Osteoblast (primary cell): ENCODE measurements around the gene EFNA5. TPM values are rescaled to one million over a fixed set of nuclear protein-coding genes. Genes with fewer than 3 reads are reported as not detected.

Experiments used
- DNase-seq: peaks from one replicate; pipeline ENCODE4 v3.0.0; 2011; ENCODE audit warnings: low spot score, mixed read lengths; ENCODE audit not compliant: insufficient read length; ENCODE audit errors: missing footprints
- H2AFZ ChIP-seq: 2 replicates; pipeline ENCODE4 v1.6.0; 2011; ENCODE audit warnings: mild to moderate bottlenecking, low read length
- H3K27ac ChIP-seq: 2 replicates; pipeline ENCODE4 v1.5.1; 2011; ENCODE audit warnings: mild to moderate bottlenecking, low read depth, low read length, moderate library complexity
- H3K27me3 ChIP-seq: 2 replicates; pipeline ENCODE4 v1.6.0; 2012; ENCODE audit warnings: mild to moderate bottlenecking, control low read depth, inconsistent platforms, low read length, moderate library complexity; ENCODE audit not compliant: insufficient read depth
- H3K36me3 ChIP-seq: 2 replicates; pipeline ENCODE4 v1.5.1; 2011; ENCODE audit warnings: mild to moderate bottlenecking, low read length, control low read depth, moderate library complexity; ENCODE audit not compliant: insufficient read depth
- H3K4me1 ChIP-seq: 2 replicates; pipeline ENCODE4 v1.5.1; 2011; ENCODE audit warnings: mild to moderate bottlenecking, low read length, control low read depth, moderate library complexity; ENCODE audit not compliant: insufficient read depth
- H3K4me2 ChIP-seq: 2 replicates; pipeline ENCODE4 v1.6.0; 2011; ENCODE audit warnings: mild to moderate bottlenecking, low read length; ENCODE audit not compliant: insufficient read depth
- H3K4me3 ChIP-seq: fragments of 200-600 bp; sonication (generic); 3 replicates; pipeline ENCODE4 v1.5.1; 2012; ENCODE audit warnings: mild to moderate bottlenecking, low read length, inconsistent platforms; ENCODE audit not compliant: insufficient read depth
- H3K79me2 ChIP-seq: 2 replicates; pipeline ENCODE4 v1.6.0; 2012; ENCODE audit warnings: mild to moderate bottlenecking, low read length, control low read depth, inconsistent platforms; ENCODE audit not compliant: insufficient read depth
- H3K9me3 ChIP-seq: 2 replicates; pipeline ENCODE4 v1.5.1; 2011; ENCODE audit warnings: low read depth, low read length, control low read depth
- H4K20me1 ChIP-seq: 2 replicates; pipeline ENCODE4 v1.6.0; 2012; ENCODE audit warnings: mild to moderate bottlenecking, low read length, control low read depth; ENCODE audit not compliant: insufficient read depth
- total RNA-seq: library from RNA; depleted of rRNA; stranded (reverse); fragments of >200 nt; gene quantifications from 2 replicates; pipeline ENCODE4 v1.2.3, GENCODE V29; 2012
- TF ChIP-seq, protein P1 (sequence below): IDR thresholded peaks from 2 replicates; pipeline ENCODE4 v1.5.1; 2011; ENCODE audit warnings: mild to moderate bottlenecking, low read depth, low read length, moderate library complexity; ENCODE audit errors: extremely low read depth

The EFNA5 gene
- total RNA-seq, 1 donor = 12.3 TPM

GRCh38 chr5:107413754-107414153 is 257.0 kb downstream of the EFNA5 start:
- H3K4me1 ChIP-seq = peaks cover 3% of the 10 kb centered on the region
- no peaks in the 10 kb centered on the region for H4K20me1 ChIP-seq
- H3K36me3 ChIP-seq = no peaks in the 10 kb centered on the region
- no peak overlapping the region for H2AFZ ChIP-seq
- no peak overlapping the region for H3K4me3 ChIP-seq
- no peak overlapping the region for H3K27ac ChIP-seq
- H3K4me2 ChIP-seq = no peak overlapping the region
- no peaks in the 10 kb centered on the region for H3K9me3 ChIP-seq
- DNase-seq = no peak
- TF ChIP-seq, protein P1, sequence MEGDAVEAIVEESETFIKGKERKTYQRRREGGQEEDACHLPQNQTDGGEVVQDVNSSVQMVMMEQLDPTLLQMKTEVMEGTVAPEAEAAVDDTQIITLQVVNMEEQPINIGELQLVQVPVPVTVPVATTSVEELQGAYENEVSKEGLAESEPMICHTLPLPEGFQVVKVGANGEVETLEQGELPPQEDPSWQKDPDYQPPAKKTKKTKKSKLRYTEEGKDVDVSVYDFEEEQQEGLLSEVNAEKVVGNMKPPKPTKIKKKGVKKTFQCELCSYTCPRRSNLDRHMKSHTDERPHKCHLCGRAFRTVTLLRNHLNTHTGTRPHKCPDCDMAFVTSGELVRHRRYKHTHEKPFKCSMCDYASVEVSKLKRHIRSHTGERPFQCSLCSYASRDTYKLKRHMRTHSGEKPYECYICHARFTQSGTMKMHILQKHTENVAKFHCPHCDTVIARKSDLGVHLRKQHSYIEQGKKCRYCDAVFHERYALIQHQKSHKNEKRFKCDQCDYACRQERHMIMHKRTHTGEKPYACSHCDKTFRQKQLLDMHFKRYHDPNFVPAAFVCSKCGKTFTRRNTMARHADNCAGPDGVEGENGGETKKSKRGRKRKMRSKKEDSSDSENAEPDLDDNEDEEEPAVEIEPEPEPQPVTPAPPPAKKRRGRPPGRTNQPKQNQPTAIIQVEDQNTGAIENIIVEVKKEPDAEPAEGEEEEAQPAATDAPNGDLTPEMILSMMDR = no peak
- no peaks in the 10 kb centered on the region for H3K79me2 ChIP-seq
- no peaks in the 10 kb centered on the region for H3K27me3 ChIP-seq

DNA sequence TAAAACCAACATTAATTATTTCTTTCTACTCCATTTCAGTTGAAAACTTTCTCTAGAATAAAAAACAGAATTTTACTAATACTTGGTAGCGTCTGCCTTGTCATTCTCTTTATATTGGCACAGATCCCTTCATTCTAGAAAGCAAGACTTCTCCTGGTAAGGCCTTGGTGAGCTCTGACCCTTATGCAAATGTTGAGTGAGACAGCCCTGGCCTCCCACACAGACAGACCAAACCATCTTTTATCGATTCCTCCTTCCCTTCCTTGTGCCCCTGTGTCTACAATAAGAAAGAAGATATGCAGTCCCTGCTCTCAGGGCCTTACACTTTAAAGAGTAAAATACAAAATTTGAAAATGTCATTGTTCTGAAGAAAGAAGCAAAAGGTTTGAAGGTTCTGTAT is 262.2 kb downstream of the EFNA5 start:
- DNase-seq = no peak
- H3K9me3 ChIP-seq = no peaks in the 10 kb centered on the region
- peaks cover 3% of the 10 kb centered on the region for H3K4me1 ChIP-seq
- H3K27me3 ChIP-seq = no peaks in the 10 kb centered on the region
- no peaks in the 10 kb centered on the region for H3K79me2 ChIP-seq
- H3K4me3 ChIP-seq = no peak overlapping the region
- H2AFZ ChIP-seq = no peak overlapping the region
- H3K27ac ChIP-seq = no peak overlapping the region
- no peaks in the 10 kb centered on the region for H4K20me1 ChIP-seq
- TF ChIP-seq, protein P1 = no peak
- H3K4me2 ChIP-seq = no peak overlapping the region
- no peaks in the 10 kb centered on the region for H3K36me3 ChIP-seq

DNA sequence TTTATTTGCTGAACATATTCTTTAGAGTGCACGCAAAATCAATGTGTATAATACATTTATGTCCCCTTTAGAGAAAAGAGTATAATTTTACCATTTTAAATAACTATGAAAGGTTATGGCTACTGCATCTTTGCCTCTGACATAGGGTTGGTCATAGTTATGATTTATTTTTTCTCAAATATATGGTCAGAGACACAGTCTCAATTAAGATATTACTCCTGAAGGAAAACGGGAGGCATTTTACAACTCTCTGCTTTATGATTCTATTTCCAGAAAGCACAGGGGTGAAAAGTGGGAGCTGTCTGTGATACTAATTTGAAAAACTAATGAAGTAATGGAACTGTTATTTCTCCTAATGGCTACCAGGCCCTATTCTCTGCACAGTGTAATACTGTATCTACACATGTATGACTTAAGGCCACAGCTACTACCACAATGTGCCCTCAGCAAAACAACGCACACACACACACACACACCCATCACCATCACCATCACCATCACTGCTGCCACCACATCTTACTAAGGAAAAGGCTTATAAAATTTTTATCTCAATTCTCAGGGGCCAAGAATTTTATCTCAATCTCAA is 262.9 kb downstream of the EFNA5 start:
- Histone ChIP-seq H3K9me3 (no peaks in the 10 kb centered on the region), H3K4me1 (peaks cover 6% of the 10 kb centered on the region), H3K79me2 (no peaks in the 10 kb centered on the region), H4K20me1 (no peaks in the 10 kb centered on the region), H3K27ac (no peak overlapping the region), H2AFZ (no peak overlapping the region), H3K36me3 (no peaks in the 10 kb centered on the region), H3K27me3 (no peaks in the 10 kb centered on the region), H3K4me2 (no peak overlapping the region), H3K4me3 (no peak overlapping the region)
- TF ChIP-seq, protein P1 = no peak
- DNase-seq = no peak

- Histone ChIP-seq H2AFZ (no peak overlapping the region), H3K27ac (no peak overlapping the region), H3K36me3 (no peaks in the 10 kb centered on the region), H3K4me2 (no peak overlapping the region), H4K20me1 (no peaks in the 10 kb centered on the region), H3K4me3 (no peak overlapping the region), H3K27me3 (no peaks in the 10 kb centered on the region), H3K9me3 (no peaks in the 10 kb centered on the region), H3K4me1 (peaks cover 7% of the 10 kb centered on the region), H3K79me2 (no peaks in the 10 kb centered on the region)
- TF ChIP-seq, protein P1 = no peak
- DNase-seq = no peak
Observed at GRCh38 chr5:107404595-107405374, 266.0 kb downstream of the EFNA5 start.
